GM12878 (cell line): Measurements from ENCODE around the gene DRAXIN. TPM values are rescaled to one million over a fixed set of nuclear protein-coding genes. Genes with fewer than 3 reads are reported as not detected.

ENCODE experiments used
- BACH1 ChIP-seq: fragments of 450-650 bp; IDR thresholded peaks from 2 replicates; pipeline ENCODE4 v1.6.1; 2017; ENCODE audit warnings: mild to moderate bottlenecking, borderline replicate concordance
- BMI1 ChIP-seq: fragments of 450-650 bp; IDR thresholded peaks from 2 replicates; pipeline ENCODE4 v1.6.1; 2016; ENCODE audit warnings: mild to moderate bottlenecking, moderate library complexity, borderline replicate concordance
- FOXK2 ChIP-seq: fragments of 450-650 bp; IDR thresholded peaks from 2 replicates; pipeline ENCODE4 v1.6.1; 2017; ENCODE audit warnings: mild to moderate bottlenecking, moderate library complexity
- HDAC2 ChIP-seq: fragments of 200-600 bp; sonication (generic); IDR thresholded peaks from 2 replicates; pipeline ENCODE4 v1.6.1; 2017
- HDAC6 ChIP-seq: fragments of 200-600 bp; sonication (generic); IDR thresholded peaks from one replicate; pipeline ENCODE4 v1.8.0; 2017; ENCODE audit warnings: antibody characterized with exemption; ENCODE audit not compliant: unreplicated experiment
- IKZF1 ChIP-seq: fragments of 450-650 bp; conservative IDR thresholded peaks from 2 replicates; pipeline ENCODE4 v1.6.1; 2017; ENCODE audit warnings: antibody characterized with exemption, mild to moderate bottlenecking
- IKZF2 ChIP-seq, 2 experiments: fragments of 450-650 bp; IDR thresholded peaks; 2 replicates each; pipeline ENCODE4 v1.6.1; 2017; ENCODE audit warnings: mild to moderate bottlenecking in 2 of 2, moderate library complexity in 2 of 2
- NBN ChIP-seq: fragments of 450-650 bp; IDR thresholded peaks from 2 replicates; pipeline ENCODE4 v1.6.1; 2016
- NFYB ChIP-seq: IDR thresholded peaks from 2 replicates; pipeline ENCODE4 v1.6.1; 2011; ENCODE audit warnings: low read depth, mild to moderate bottlenecking, low read length, improper control_type of control experiment, moderate library complexity; ENCODE audit not compliant: insufficient read depth
- POLR2AphosphoS2 ChIP-seq: IDR thresholded peaks from 2 replicates; pipeline ENCODE4 v1.6.1; 2011; ENCODE audit warnings: low read depth, mild to moderate bottlenecking, low read length, improper control_type of control experiment, moderate library complexity
- RFX5 ChIP-seq: IDR thresholded peaks from 2 replicates; pipeline ENCODE4 v1.6.1; 2011; ENCODE audit warnings: low read depth, low read length, improper control_type of control experiment
- RUNX3 ChIP-seq: IDR thresholded peaks from 2 replicates; pipeline ENCODE4 v1.6.1; 2012; ENCODE audit warnings: low read length, inconsistent platforms
- SMAD1 ChIP-seq: fragments of 450-650 bp; IDR thresholded peaks from 2 replicates; pipeline ENCODE4 v1.6.1; 2018; ENCODE audit warnings: mild to moderate bottlenecking, low read depth; ENCODE audit not compliant: partially characterized antibody
- SP1 ChIP-seq: IDR thresholded peaks from one replicate; pipeline ENCODE4 v1.6.1; 2011; ENCODE audit warnings: low read depth, low read length
- TARDBP ChIP-seq: IDR thresholded peaks from 2 replicates; pipeline ENCODE4 v1.6.1; 2016; ENCODE audit warnings: borderline replicate concordance
- TBL1XR1 ChIP-seq: IDR thresholded peaks from 2 replicates; pipeline ENCODE4 v1.6.1; 2012; ENCODE audit warnings: low read depth, low read length, improper control_type of control experiment
- ZNF207 ChIP-seq: fragments of 450-650 bp; IDR thresholded peaks from 2 replicates; pipeline ENCODE4 v1.6.1; 2014; ENCODE audit warnings: antibody characterized with exemption, mild to moderate bottlenecking, borderline replicate concordance
- ZNF622 ChIP-seq: fragments of 450-650 bp; IDR thresholded peaks from 2 replicates; pipeline ENCODE4 v1.6.1; 2017; ENCODE audit warnings: mild to moderate bottlenecking, inconsistent platforms
- ZZZ3 ChIP-seq: IDR thresholded peaks from 2 replicates; pipeline ENCODE4 v1.6.1; 2011; ENCODE audit warnings: low read depth; ENCODE audit not compliant: control insufficient read depth, insufficient read length
- polyA plus RNA-seq, 11 experiments: library from polyadenylated mRNA; depleted of rRNA in 4 of 11; unstranded in 6 of 11; stranded (reverse) in 5 of 11; fragments of >200 nt; fragmentation: Nextera tagmentation in 4 of 11; fragmentation: Illumina TruSeq in 1 of 11; extraction: Ambion mirVana in 4 of 11; extraction: Trizol in 1 of 11; gene quantifications; 1 replicate in 1 of 11; 2 replicates in 10 of 11; pipeline versions ENCODE4 v1.2.1 to v1.2.3, GENCODE V29; 2011 to 2016; ENCODE audit warnings: inconsistent platforms in 2 of 11, missing spikeins in 2 of 11, low read depth in 1 of 11
- total RNA-seq, 4 experiments: library from RNA; depleted of rRNA in 3 of 4; stranded (reverse); fragments of >200 nt in 3 of 4; fragmentation: Illumina TruSeq in 1 of 4; extraction: Trizol in 1 of 4; gene quantifications; 2 replicates each; pipeline versions ENCODE4 v1.2.1 to v1.2.3, GENCODE V29; 2013 to 2021
- TF ChIP-seq, protein P1 (sequence below): IDR thresholded peaks from 2 replicates; pipeline ENCODE4 v1.6.1; 2012; ENCODE audit warnings: low read depth, low read length, improper control_type of control experiment
- TF ChIP-seq, protein P2 (sequence below): fragments of 450-650 bp; IDR thresholded peaks from 2 replicates; pipeline ENCODE4 v1.6.1; 2017; ENCODE audit warnings: mild to moderate bottlenecking
- TF ChIP-seq, protein P3 (sequence below), 3 experiments: IDR thresholded peaks in 2 of 3; conservative IDR thresholded peaks in 1 of 3; 2 replicates each; pipeline ENCODE4 v1.5.1; 2011; ENCODE audit warnings: low read depth in 3 of 3, low read length in 3 of 3, mild to moderate bottlenecking in 3 of 3, control low read depth in 2 of 3, moderate library complexity in 2 of 3, inconsistent platforms in 1 of 3, mixed read lengths in 1 of 3; ENCODE audit not compliant: control insufficient read depth in 2 of 3, insufficient read depth in 1 of 3; ENCODE audit errors: extremely low read depth in 1 of 3
- TF ChIP-seq, protein P4 (sequence below): IDR thresholded peaks from 2 replicates; pipeline ENCODE4 v1.6.1; 2011; ENCODE audit warnings: low read depth, low read length, improper control_type of control experiment, borderline replicate concordance
- TF ChIP-seq, protein P5 (sequence below): IDR thresholded peaks from 2 replicates; pipeline ENCODE4 v1.6.1; 2012; ENCODE audit warnings: low read length, inconsistent platforms

DRAXIN gene
- total and polyA plus RNA-seq, 10 of the 15 experiments (the other 5 are each of a cell fraction or from before 2014, with no cell fraction given): 0.01 to 0.05 (median 0.03) TPM; not detected in 3

DNA sequence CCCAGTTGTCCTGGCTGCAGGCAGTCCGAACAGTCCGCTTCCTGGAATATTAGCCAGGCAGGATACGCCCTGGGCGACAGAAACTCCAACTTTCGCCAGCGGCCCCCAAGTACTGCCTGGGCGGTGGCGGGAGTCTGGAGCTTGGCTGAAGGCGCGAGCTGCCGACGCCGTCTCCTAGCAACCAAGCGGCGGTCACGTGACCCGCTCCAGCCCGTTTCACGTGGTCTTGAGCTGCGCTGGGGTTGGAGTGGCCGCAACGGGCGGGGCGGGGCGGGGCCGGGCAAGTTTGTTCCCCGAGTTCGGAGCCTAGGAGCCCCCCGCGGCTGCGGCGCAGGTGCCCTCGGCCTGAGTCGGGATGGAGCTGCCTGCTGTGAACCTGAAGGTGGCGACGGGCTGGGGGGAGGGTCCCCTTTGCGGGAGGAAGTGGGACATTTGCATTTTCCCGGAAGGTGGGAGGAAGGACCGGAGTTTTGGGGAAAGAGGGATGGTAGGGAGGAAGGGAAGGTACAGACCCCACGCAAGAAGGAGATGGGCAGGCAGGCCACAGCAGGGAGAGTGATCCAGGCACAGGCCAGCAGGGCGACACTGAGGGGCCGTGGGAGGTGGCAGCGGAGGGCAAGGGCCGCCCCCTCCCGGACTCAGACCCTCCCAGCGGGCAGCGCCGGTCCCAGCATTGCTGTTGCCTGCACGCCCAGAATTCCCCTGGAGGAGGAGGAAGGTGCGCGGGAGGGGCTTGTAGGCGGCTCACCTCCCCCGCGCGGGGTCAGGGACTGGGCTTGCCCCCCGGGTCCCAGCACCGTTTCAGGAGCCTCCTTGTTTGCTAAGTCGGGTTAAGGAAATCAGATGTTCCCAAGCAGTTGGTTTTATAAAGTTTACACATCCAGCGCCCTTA is 44.6 kb downstream of the DRAXIN start, which contains the start of gene AGTRAP (continued):
- TF ChIP-seq, protein P1, sequence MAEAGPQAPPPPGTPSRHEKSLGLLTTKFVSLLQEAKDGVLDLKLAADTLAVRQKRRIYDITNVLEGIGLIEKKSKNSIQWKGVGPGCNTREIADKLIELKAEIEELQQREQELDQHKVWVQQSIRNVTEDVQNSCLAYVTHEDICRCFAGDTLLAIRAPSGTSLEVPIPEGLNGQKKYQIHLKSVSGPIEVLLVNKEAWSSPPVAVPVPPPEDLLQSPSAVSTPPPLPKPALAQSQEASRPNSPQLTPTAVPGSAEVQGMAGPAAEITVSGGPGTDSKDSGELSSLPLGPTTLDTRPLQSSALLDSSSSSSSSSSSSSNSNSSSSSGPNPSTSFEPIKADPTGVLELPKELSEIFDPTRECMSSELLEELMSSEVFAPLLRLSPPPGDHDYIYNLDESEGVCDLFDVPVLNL: no peak
- TF ChIP-seq IKZF2 (IDR thresholded peaks at IDR 0.05) (peak; percentile 24 to 74; a peak in 2 of 4 replicates), FOXK2 (no peak), ZZZ3 (no peak), NBN (peak; percentile 79; the same call in 1 of the 2 replicates), HDAC6 (no peak), SMAD1 (no peak), HDAC2 (no peak), BMI1 (peak; percentile 95), POLR2AphosphoS2 (no peak), ZNF622 (no peak), ZNF207 (no peak), RFX5 (no peak), TBL1XR1 (peak; percentile 60; the same call in 1 of the 2 replicates), SP1 (peak; percentile 7), NFYB (0 out of 2 replicates have a peak, but pooled peaks have one; percentile 31), BACH1 (0 out of 2 replicates have a peak, but pooled peaks have one; percentile 2), TARDBP (no peak), IKZF1 (peak; percentile 75), RUNX3 (no peak)
- TF ChIP-seq, protein P2, sequence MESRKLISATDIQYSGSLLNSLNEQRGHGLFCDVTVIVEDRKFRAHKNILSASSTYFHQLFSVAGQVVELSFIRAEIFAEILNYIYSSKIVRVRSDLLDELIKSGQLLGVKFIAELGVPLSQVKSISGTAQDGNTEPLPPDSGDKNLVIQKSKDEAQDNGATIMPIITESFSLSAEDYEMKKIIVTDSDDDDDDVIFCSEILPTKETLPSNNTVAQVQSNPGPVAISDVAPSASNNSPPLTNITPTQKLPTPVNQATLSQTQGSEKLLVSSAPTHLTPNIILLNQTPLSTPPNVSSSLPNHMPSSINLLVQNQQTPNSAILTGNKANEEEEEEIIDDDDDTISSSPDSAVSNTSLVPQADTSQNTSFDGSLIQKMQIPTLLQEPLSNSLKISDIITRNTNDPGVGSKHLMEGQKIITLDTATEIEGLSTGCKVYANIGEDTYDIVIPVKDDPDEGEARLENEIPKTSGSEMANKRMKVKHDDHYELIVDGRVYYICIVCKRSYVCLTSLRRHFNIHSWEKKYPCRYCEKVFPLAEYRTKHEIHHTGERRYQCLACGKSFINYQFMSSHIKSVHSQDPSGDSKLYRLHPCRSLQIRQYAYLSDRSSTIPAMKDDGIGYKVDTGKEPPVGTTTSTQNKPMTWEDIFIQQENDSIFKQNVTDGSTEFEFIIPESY: no peak
- TF ChIP-seq, protein P3, sequence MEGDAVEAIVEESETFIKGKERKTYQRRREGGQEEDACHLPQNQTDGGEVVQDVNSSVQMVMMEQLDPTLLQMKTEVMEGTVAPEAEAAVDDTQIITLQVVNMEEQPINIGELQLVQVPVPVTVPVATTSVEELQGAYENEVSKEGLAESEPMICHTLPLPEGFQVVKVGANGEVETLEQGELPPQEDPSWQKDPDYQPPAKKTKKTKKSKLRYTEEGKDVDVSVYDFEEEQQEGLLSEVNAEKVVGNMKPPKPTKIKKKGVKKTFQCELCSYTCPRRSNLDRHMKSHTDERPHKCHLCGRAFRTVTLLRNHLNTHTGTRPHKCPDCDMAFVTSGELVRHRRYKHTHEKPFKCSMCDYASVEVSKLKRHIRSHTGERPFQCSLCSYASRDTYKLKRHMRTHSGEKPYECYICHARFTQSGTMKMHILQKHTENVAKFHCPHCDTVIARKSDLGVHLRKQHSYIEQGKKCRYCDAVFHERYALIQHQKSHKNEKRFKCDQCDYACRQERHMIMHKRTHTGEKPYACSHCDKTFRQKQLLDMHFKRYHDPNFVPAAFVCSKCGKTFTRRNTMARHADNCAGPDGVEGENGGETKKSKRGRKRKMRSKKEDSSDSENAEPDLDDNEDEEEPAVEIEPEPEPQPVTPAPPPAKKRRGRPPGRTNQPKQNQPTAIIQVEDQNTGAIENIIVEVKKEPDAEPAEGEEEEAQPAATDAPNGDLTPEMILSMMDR (IDR thresholded peaks at IDR 0.05 in 2 of 3, conservative IDR thresholded peaks at IDR 0.05 in 1 of 3; ENCODE audit: control insufficient read depth in 2 of 3, extremely low read depth in 1 of 3, insufficient read depth in 1 of 3, low read depth in 3 of 3, low read length in 3 of 3): 0 out of 6 replicates have a peak, but pooled peaks of 1 of the 3 experiments have one; percentile 1
- TF ChIP-seq, protein P4, sequence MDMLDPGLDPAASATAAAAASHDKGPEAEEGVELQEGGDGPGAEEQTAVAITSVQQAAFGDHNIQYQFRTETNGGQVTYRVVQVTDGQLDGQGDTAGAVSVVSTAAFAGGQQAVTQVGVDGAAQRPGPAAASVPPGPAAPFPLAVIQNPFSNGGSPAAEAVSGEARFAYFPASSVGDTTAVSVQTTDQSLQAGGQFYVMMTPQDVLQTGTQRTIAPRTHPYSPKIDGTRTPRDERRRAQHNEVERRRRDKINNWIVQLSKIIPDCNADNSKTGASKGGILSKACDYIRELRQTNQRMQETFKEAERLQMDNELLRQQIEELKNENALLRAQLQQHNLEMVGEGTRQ: peak; percentile 94
- TF ChIP-seq, protein P5, sequence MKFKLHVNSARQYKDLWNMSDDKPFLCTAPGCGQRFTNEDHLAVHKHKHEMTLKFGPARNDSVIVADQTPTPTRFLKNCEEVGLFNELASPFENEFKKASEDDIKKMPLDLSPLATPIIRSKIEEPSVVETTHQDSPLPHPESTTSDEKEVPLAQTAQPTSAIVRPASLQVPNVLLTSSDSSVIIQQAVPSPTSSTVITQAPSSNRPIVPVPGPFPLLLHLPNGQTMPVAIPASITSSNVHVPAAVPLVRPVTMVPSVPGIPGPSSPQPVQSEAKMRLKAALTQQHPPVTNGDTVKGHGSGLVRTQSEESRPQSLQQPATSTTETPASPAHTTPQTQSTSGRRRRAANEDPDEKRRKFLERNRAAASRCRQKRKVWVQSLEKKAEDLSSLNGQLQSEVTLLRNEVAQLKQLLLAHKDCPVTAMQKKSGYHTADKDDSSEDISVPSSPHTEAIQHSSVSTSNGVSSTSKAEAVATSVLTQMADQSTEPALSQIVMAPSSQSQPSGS: no peak
